ENCODE results near the gene VPS37B.

DNA sequence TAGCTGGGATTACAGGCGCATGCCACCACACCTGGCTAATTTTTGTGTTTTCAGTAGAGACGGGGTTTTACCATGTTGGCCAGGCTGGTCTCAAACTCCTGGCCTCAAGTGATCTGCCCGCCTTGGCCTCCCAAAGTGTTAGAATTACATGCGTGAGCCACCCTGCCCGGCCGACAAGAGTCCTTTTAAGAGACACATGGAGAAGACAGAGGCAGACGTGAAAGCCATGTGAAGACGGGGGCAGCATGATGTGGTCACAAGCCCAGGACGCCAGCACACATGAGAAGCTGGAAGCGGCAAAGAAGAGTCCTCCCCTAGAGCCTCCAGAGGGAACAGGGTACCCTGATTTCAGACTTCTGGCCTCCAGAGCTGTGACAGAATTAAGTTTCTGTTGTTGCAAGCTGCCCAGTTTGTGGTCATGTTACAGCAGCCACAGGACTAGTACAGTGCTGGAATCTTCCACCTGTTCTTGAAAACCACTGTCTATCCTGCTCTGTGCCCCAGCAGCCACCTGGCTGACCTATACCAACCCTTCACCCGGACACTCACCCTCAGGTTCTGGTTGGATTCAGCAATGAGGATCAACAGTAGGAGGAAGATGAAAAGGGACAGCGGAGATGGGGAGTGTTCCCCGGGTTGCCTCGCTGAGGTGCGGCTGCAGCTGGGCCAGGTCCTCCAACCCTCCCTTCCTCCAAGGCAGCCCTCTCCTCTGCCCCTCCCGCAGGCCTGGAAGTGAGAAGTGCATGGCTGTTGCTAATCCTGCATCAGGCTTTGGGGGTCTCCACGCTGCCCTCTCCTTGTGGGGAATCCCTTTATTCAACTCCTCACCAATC, 16.9 kb downstream of the VPS37B start:
- TF ChIP-seq, protein P1, sequence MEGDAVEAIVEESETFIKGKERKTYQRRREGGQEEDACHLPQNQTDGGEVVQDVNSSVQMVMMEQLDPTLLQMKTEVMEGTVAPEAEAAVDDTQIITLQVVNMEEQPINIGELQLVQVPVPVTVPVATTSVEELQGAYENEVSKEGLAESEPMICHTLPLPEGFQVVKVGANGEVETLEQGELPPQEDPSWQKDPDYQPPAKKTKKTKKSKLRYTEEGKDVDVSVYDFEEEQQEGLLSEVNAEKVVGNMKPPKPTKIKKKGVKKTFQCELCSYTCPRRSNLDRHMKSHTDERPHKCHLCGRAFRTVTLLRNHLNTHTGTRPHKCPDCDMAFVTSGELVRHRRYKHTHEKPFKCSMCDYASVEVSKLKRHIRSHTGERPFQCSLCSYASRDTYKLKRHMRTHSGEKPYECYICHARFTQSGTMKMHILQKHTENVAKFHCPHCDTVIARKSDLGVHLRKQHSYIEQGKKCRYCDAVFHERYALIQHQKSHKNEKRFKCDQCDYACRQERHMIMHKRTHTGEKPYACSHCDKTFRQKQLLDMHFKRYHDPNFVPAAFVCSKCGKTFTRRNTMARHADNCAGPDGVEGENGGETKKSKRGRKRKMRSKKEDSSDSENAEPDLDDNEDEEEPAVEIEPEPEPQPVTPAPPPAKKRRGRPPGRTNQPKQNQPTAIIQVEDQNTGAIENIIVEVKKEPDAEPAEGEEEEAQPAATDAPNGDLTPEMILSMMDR (IDR thresholded peaks at IDR 0.05), result no peak
- no peak for TF ChIP-seq POLR2A (IDR thresholded peaks at IDR 0.05)
